HG03066 (cell line): Measurements from ENCODE around the gene B4GALT3.

Experiments used
- ATAC-seq: cut with Tn5 transposase; IDR thresholded peaks from one replicate; pipeline ENCODE4 v1.9.1; 2021; ENCODE audit warnings: low read depth; ENCODE audit not compliant: unreplicated experiment

The B4GALT3 gene

DNA sequence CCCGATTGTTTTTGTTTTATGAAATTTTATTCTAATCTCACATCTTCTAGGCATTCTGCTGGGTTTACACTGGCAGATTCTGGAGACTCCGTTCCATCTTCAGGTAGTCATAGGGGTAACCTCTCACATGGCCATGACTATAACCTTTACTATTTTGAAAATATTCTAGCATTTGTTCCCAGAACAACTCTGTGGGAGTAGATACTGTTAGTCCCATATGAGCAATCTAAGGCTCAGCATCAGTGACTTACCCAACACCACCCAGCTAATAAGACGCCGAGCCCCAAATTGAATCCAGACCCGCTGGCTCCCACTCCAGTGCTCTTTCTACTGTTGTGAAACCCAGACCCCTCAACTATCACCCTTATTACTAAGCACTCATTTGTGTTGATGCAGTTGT, 11.7 kb upstream of the B4GALT3 start:
- no peak for ATAC-seq

DNA sequence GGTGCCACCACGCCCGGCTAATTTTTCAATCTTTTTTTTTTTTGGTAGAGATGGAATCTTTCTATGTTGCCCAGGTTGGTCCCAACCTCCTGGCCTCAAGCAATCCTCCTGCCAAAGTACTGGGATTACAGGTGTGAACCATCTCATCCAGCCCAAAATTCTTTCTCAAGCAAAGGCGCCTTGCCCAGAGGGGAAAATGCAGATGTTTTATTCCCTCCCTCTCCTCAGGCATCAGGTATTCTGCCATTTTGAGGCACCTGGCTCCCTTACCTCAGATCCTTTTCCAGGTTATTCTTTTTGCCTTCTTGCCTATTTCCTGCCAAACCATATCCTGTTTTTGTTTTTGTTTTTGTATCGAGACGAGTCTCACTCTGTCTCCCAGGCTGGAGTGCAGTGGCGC, 11.1 kb upstream of the B4GALT3 start:
- ATAC-seq, result no peak

DNA sequence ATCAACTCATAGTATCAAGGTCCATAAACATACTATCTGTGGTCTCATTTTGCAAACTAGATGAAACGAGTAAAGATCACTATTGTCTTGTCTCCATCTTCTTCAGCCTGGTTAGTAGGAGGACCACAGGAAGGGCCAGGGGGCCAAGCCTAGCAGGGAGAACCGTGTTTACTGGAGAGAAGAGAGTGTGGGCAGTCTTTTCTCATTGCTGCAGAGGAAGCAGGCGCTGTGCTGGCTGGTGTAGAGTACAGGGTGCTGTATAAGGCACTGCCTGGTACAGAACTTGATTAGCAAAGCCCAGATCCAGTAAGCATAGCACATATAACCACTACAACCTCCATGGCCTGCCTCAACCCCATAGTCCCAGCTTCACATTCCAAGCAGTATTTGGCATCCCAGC, 10.0 kb upstream of the B4GALT3 start:
- ATAC-seq, result no peak

DNA sequence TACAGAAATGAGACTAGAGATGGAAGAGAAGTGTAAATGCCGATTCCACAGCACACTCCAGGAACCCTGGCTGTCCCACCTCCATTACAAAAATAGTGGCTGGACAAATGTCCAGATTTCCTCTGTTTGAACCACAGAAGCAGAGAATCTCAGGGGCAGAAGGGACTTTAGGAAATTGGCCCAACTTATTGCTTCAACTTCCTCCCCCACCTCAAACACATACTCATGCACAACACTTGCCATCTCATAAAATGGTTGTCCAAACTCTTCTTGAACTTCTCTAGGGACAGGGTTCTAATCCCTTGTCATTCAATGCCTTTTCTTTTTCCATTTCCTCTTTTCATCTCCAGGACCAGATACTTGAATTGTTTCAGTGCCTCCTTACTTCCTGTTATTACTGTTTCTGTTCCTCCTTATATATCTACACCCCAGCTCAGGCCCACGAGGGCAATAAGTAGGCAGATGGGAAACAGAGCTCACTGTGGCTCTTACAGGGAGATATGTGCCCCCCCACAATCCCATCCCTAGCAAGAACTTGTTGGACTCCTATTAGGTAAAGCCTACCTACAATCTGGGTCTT, 8.5 kb upstream of the B4GALT3 start:
- peak; percentile 35 for ATAC-seq

DNA sequence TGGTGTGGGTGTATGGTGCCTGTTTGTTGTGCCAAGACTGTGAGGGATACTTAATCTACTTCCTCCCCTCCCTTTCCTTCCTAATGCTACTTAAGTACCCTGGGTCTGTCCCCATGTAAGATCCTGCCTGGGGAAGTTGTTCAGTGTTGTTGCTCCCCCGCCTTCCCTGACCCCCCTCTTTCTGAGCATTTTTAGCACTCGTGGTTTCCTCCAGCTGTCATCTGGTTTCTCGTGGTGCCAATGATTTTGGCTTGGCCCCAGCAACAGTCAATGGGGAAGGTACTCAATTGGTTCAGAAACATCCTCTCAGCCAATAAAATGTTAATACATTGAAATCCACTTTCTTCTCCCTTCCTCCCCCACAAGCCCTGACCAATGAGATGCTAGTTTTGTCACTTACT, 8.0 kb upstream of the B4GALT3 start:
- peak; percentile 60 for ATAC-seq

DNA sequence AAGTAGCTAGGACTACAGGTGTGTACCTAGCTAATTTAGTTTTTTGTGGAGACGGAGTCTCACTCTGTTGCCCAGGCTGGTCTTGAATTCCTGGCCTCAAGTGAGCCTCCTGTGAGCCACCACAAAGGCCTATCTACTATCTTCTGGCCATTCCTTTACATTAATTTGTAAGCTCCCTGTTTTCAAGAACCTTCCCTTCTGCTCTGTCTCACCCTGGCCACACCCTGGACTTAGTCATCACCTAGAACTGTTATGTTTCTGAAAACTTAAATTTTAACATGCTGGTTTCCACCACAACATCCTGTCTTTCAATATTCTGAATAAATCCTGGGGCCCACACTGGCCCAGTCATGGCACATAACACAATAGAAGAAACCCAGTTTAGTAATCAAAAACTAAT, 4.9 kb upstream of the B4GALT3 start:
- peak; percentile 52 for ATAC-seq

DNA sequence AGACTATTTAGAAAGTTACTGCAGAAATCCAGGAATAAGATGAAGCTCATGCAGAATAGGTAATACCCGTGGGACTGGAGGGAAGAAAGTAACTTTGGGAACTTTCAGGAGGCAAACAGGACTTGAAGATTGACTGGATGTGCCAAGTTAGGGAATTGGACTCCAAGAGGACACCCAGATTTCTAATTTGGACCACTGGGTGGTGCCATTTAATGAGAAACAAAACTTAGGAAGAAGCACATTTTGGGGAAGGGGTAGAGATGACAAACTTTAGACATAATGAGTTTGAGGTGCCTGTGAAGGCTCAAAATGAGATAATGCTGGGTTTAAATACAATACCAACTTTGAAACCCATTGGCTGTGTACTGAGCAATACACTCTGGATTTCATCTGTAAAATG, 3.3 kb upstream of the B4GALT3 start:
- ATAC-seq, result no peak

DNA sequence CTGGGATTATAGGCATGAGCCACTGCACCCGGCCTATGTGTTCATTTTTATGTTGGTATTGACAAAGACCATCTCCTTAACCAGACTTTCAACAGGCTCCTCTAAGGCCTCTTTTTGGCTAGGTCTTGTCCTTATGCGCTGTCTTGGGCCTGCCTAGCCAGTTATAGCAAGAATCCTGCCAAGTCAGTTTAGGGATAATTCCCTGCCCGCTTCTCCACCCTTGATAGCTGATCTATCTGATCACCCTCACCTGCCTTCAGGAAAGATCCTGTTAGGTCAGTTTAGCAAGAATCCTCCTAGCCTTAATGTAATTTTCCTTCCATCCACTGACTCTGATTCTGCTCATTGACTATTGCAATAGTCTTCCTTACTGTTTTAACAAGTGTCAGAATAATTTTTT, 2.4 kb upstream of the B4GALT3 start:
- no peak for ATAC-seq

DNA sequence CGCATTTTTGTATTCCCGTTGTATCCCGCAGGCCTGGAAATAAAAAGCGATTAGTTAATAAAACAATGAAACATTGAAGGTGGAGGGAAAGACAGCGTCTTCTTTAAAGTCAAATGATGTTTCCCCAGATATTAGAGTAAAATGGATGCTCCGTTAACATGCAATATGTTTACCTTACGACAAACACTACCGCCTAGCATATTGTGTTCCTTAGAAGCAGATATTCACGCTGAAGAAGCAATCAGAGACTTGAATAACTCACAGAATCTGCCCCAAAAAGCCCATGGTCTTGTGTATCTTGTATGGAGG, 583 bp upstream of the B4GALT3 start:
- ATAC-seq, result no peak

DNA sequence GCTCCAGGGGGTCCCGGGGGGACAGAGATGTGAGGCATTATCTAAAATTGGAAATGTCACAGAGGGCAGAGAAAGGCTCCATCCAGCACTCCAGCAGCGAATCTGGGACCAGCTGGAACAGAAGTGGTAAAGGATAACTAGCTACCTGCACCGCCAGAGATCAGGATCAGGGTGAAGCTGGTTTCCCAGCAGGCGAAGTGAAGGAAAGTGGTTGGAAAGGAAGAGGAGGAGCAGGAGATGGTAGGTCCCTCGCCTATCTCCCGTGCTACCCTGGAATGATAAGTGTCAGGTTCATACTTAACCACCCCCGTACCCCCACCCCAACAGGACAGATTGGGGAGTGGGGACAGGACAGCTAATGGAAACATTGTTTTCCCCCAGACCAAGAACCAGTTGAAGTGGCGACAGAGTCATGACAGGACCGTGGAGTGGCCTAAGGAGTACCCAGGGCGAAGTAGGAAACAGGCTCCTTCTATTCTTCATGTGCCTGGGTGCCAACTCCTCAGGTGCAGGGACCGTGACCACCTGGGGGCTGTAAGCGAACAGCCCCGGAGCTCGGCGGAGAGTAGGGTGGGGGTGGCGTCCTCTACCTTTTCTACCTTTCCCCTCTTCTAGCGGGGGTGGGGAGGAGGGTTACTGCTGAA, 717 bp downstream of the B4GALT3 start:
- no peak for ATAC-seq

DNA sequence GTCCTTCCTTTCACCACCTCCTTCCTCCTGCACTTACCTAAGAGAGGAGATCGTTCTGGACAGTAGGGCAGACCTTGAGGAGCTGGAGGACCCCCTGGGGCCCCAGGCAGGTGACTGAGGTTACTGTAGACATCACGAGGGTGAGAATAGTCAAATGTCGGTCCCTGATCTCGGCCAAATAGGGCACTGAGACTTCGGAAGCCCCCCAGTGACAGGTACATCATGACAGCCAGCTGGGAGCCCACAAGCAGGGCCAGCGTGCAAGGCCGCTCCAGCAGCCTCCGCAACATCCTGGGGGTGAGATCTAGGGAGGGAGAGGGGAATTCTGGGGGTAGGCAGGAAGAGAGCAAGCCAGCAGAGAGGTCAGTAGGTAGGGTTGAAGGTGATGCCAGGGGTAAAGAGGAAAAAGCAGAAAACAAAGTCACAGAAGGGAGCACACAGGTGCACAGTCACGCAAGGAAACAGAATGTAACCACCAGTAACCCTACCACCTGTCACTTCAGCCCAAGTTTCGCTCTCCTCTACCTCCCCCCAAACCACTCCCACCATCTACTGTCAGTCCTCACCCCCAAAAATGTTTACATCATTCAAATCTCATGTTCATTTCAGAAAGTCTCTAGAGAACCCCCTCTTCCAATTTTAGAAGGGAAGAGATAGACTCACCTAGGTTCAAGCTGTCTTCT, 1.4 kb downstream of the B4GALT3 start:
- no peak for ATAC-seq

DNA sequence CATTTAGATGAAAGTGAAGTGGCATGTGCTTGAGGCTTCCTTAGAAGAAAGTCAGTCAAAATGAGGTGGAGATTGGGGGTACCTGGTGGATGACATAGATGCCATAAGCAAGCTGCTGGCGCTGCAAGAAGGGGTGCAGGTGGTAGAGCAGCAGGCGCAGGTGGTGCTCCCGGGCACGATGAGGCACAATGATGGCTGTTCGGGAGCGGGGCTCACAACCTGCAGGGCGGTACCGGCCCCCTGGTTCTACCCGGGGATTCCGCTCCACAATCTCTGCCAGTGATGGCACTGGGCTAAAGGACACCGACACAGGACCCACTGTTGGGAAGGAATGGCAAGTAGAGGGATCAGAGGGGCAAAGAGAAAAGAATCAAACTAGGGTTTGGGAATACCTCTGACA, 2.4 kb downstream of the B4GALT3 start:
- ATAC-seq, result no peak

DNA sequence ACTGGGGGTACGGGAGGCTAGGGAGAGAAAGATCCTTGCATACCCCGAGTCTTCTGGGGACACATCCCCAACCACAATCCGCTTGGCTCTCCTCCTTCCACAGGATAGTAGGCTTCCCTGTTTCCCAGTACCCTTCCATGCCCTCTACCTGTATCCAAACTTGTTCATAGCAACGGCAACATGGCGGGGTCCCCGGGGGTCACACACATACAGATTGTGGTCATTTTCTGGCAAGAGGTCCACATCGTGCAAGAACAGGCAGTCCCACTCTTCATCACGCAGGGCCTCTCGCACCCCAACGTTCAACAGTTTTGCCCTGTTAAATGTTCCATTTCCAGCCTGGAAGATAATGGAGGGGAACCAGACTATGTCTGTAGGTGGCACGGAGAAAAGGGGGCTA, 3.6 kb downstream of the B4GALT3 start:
- no peak for ATAC-seq

DNA sequence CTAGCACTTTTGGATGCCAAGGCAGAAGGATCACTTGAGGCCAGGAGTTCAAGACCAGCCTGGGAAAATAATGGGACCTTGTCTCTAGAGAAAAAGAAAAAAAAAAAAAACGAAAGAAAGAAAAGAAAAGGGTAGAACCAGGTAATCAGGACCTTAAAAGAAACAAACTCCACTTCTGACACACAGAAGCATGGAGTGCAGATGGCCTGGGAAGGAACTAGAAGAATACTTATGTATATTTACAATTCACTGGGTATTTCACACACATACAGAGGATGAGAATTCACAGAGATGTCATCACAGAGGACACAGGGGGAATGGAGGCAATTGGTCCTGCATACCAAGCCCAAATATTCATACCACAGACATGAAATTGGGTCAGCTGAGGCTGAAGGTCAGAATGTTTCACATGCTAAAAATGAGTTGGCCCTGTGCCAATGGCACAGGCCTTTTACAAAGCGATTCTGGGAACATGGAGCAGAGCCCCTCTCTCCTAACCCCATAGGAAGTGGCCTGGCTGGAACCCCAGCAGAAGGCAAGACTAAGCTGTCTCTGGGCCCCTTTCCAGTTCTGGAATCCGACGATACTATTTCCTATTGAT, 4.4 kb downstream of the B4GALT3 start:
- ATAC-seq, result no peak

DNA sequence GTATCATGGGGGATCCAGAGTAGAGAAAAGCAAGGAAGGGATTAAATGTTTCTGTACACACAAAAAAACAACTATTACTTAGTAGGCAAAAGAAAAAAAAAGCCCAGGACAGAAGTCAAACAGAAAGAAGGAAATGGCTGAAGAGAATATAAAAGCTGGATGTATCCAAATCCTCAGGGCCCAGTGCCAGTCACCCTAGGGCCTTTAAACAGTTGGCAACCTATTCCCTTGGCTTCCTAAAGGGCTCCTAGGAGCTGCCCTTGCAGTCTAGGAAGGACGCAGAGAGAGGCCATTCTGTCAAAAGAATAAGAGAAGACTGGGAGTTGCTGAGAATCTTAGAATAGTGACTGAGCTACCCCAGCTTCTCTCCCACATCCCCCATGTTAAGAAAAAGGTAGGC, 5.0 kb downstream of the B4GALT3 start:
- ATAC-seq, result no peak

DNA sequence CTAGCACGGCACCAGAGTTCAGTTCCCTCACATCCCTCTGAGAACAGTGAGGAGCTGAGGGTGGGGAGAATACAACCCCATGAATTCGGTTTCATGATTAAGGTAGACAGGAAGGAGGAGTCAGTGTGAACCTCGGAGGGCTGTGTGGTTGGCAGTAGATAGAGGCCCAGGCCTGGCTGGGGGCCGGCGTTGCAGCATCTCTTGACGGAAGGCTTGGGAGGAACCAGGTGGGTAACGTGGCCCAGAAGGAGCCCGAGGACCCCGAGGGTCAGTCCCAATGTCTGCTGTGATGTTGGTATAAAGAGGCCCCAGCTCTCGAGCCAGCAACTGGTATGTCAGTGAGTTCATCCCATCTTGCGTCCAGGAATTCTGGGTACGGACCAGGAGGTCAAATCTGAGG, 5.6 kb downstream of the B4GALT3 start:
- ATAC-seq, result no peak

DNA sequence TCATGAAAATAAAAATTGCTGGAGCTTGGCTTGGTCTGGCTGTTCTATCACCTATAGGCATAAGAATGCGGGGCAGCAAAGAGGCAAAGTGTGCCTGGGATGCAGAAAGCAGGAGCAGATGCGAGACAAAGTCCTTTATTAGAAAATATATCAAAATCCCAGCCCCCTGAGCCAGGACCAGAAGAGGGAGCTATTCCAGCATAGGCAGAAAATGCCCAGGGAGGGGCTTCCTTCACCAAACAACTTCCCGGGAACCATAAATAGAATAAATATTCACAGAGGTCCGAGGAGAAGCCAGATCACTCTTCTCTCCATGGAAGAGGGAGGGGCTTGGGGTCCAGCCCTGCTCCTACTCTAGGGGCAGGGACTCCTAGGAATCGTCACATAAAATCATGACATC, 6.1 kb downstream of the B4GALT3 start:
- no peak for ATAC-seq

DNA sequence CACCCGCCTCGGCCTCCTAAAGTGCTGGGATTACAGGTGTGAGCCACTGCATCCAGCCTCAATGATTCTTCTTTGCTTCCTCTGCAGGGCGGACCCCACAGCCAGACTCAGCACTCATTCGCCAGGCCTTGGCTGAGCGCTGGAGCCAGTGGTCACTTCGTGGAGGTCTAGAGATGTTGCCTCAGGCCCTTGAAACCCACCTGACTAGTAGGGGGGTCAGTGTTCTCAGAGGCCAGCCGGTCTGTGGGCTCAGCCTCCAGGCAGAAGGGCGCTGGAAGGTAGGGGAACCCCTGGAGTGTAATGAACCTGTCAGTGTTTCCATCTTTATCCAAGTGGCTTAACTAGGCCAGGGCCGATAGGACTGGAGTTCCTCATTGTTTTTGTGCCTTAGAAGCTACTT, 8.4 kb downstream of the B4GALT3 start:
- no peak for ATAC-seq

DNA sequence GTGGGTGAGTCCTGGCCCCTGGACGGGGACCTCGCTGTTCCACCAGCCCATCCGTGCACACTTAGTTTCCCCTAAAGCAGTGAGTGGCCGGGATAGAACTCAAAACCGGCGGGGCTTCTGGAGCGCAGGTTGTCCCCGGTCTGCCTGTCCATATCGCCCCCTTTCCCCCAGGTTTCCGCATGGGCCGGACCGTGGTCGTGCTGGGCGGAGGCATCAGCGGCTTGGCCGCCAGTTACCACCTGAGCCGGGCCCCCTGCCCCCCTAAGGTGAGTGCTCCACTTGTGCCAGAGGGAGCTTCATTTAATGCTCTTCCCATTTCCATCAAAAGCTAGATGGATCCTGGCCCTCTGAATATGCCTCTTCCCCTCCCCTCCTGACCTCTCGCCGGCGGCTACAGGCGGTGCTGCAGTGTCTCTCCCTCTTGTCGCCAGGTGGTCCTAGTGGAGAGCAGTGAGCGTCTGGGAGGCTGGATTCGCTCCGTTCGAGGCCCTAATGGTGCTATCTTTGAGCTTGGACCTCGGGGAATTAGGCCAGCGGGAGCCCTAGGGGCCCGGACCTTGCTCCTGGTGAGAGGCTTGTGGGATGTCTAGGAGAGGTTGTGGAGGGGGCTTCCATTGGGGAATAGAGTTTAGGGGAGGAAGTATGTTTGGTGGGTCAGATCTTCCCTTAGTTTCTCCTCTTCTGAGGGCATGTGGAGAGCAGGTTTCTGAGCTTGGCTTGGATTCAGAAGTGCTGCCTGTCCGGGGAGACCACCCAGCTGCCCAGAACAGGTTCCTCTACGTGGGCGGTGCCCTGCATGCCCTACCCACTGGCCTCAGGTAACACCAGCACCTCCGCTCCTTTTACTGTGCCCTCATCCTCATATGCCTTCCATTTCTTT, 10.4 kb downstream of the B4GALT3 start:
- peak; percentile 15 for ATAC-seq

DNA sequence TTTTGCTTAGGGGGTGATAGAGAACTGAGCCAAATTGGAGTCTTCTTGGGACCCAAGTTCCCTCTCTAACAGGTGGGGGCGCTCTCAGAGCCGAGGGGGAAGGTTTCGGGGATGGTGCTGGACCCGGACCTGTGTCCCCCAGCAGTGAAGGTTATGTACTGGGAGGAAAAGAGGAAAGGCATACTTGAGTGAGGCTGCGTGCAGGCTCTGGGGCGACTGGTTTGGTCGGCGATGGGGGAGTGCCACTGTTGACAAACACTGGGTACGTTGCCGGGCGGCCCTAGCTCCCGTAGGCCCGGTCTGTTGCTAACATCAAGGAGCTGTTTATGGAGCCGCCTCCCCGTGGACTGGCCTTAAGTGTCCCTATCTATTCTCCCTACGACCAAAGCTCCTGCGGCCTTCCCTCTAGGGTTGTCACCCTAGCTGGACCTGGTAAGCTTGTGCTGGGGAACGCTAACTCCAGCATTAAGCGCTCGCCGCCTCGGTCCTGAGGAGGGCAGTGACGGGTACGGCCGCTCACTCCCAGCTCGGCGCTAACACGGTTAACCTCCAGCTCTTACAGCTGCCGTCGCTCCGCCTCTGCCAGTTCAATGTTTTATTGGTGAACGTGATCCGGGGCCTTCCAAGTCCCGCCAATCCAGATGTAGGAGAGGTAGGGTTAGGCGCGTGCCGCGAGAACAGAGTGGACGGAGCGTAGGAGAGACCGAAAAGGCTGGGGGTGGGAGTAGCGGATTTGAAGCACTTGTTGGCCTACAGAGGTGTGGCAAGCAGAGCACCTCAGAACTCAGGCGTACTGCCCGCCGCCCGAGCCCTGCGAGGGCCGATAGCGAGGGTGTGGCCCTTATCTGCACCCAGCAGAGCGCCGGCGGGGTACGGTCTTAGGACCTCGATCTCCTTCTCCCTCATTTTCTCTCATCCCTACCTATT, 11.3 kb downstream of the B4GALT3 start, which contains the start of gene PPOX:
TSS of gene PPOX (plus strand) at position 685 of the 927 bp plus-strand sequence. CDS start 422 bp downstream, outside the sequence.
- ATAC-seq, result peak; percentile 91
